Stomach (tissue), 4 donors: ENCODE results near the gene DPF3.

Experiments used
- POLR2A ChIP-seq, 4 donors: fragments of 450-650 bp; IDR thresholded peaks; one replicate each; pipeline ENCODE4 v1.6.1; 2016; ENCODE audit warnings: antibody characterized with exemption in 4 of 4, control low read depth in 2 of 4, mild to moderate bottlenecking in 1 of 4, moderate library complexity in 1 of 4
- TF ChIP-seq, protein P1 (sequence below), 7 experiments: fragments of 450-650 bp in 4 of 7; fragments of 200-600 bp in 3 of 7; sonication (generic) in 3 of 7; IDR thresholded peaks; one replicate each; pipeline ENCODE4 v1.5.1; 2016 to 2019; ENCODE audit warnings: antibody characterized with exemption in 7 of 7, control low read depth in 2 of 7, mild to moderate bottlenecking in 1 of 7

DNA sequence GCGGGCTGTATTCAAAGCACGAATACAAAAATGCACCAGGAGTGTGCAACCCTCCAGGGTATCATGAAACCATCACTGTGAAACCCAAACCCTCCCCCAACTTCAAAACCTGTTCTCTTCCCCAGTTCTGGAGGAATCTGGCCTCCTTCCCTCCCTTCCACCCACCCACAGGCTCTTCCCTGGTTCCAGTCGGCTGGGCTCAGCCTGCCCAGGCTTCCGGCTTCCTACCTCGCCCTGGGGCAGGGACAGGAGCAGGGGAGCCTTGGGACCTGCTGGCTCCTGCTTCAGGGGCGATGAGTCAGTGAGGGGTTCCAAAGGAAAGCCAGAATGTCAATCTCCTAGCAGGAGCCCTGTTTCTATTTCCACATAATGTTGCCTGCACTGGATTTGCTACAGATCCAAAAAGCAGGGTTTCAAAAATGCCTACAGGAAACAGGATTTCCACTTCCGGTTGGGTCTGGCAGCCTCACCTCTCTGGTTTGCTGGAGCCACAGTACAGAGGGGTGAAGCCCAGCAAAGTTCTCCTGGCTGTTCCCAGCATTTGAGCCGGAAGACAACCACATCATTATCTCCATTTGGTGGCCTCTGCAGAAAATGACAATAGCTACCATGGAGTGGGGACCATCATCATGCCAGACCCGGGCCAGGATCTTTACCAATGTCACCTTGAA lies 278.3 kb downstream of the DPF3 start:
- TF ChIP-seq, protein P1, sequence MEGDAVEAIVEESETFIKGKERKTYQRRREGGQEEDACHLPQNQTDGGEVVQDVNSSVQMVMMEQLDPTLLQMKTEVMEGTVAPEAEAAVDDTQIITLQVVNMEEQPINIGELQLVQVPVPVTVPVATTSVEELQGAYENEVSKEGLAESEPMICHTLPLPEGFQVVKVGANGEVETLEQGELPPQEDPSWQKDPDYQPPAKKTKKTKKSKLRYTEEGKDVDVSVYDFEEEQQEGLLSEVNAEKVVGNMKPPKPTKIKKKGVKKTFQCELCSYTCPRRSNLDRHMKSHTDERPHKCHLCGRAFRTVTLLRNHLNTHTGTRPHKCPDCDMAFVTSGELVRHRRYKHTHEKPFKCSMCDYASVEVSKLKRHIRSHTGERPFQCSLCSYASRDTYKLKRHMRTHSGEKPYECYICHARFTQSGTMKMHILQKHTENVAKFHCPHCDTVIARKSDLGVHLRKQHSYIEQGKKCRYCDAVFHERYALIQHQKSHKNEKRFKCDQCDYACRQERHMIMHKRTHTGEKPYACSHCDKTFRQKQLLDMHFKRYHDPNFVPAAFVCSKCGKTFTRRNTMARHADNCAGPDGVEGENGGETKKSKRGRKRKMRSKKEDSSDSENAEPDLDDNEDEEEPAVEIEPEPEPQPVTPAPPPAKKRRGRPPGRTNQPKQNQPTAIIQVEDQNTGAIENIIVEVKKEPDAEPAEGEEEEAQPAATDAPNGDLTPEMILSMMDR (IDR thresholded peaks at IDR 0.05) = no peak
- TF ChIP-seq POLR2A (IDR thresholded peaks at IDR 0.05) = no peak
